Neural cell (in vitro differentiated cells): ENCODE data around the gene AFF1. TPM values are rescaled to one million over a fixed set of nuclear protein-coding genes. Genes with fewer than 3 reads are reported as not detected.

Experiments used
- H2AFZ ChIP-seq: fragments of 200-600, 300-800 bp; sonication (generic), shearing (Covaris generic); 2 replicates; pipeline ENCODE4 v1.6.0; 2014; ENCODE audit warnings: low read depth, mild to moderate bottlenecking, antibody characterized with exemption, low read length, moderate library complexity
- H3F3A ChIP-seq: fragments of 200-600 bp; shearing (Covaris generic); 2 replicates; pipeline ENCODE4 v1.6.1; 2016; ENCODE audit warnings: mild to moderate bottlenecking, moderate library complexity, mixed read lengths, antibody characterized with exemption, low read length; ENCODE audit not compliant: insufficient read depth, poor library complexity, severe bottlenecking
- H3K27ac ChIP-seq: fragments of 200-600, 300-800 bp; sonication (generic), shearing (Covaris generic); 2 replicates; pipeline ENCODE4 v1.5.1; 2014; ENCODE audit warnings: mild to moderate bottlenecking, low read length, moderate library complexity
- H3K27me3 ChIP-seq: fragments of 300-800, 200-600 bp; sonication (generic), shearing (Covaris generic); 2 replicates; pipeline ENCODE4 v1.6.0; 2014; ENCODE audit warnings: mild to moderate bottlenecking, low read depth, low read length, moderate library complexity; ENCODE audit not compliant: insufficient read depth
- H3K36me3 ChIP-seq: fragments of 300-800, 200-600 bp; sonication (generic), shearing (Covaris generic); 2 replicates; pipeline ENCODE4 v1.5.1; 2014; ENCODE audit warnings: mild to moderate bottlenecking, antibody characterized with exemption, low read length, moderate library complexity; ENCODE audit not compliant: insufficient read depth
- H3K4me2 ChIP-seq: fragments of 300-800, 200-600 bp; sonication (generic), shearing (Covaris generic); 2 replicates; pipeline ENCODE4 v1.6.0; 2014; ENCODE audit warnings: mild to moderate bottlenecking, low read length
- H3K4me3 ChIP-seq: fragments of 300-800, 200-600 bp; sonication (generic), shearing (Covaris generic); 2 replicates; pipeline ENCODE4 v1.5.1; 2014; ENCODE audit warnings: mild to moderate bottlenecking, low read length, moderate library complexity
- H3K79me2 ChIP-seq: fragments of 200-600 bp; shearing (Covaris generic); replicated peaks from 2 replicates; pipeline ENCODE4 v1.6.0; 2014; ENCODE audit warnings: mild to moderate bottlenecking, low read length, moderate library complexity; ENCODE audit not compliant: insufficient read depth
- H3K9ac ChIP-seq: fragments of 300-800, 200-600 bp; sonication (generic), shearing (Covaris generic); 2 replicates; pipeline ENCODE4 v1.6.1; 2016; ENCODE audit warnings: mild to moderate bottlenecking, low read length, mixed read lengths
- H3K9me2 ChIP-seq: fragments of 200-600 bp; shearing (Covaris generic); 2 replicates; pipeline ENCODE4 v1.6.1; 2016; ENCODE audit warnings: mild to moderate bottlenecking, low read length, mixed read lengths; ENCODE audit not compliant: insufficient read depth
- H3K9me3 ChIP-seq: fragments of 200-600, 300-800 bp; sonication (generic), shearing (Covaris generic); 2 replicates; pipeline ENCODE4 v1.6.1; 2016; ENCODE audit warnings: mild to moderate bottlenecking, mixed run types, low read length, moderate library complexity, mixed read lengths
- H4K20me1 ChIP-seq: fragments of 200-600 bp; shearing (Covaris generic); 2 replicates; pipeline ENCODE4 v1.6.1; 2016; ENCODE audit warnings: mild to moderate bottlenecking, mixed run types; ENCODE audit not compliant: insufficient read depth
- CTCF ChIP-seq: fragments of 450-650 bp; IDR thresholded peaks from 2 replicates; pipeline ENCODE4 v1.5.1; 2014; ENCODE audit warnings: antibody characterized with exemption, mild to moderate bottlenecking, moderate library complexity; ENCODE audit not compliant: poor library complexity, severe bottlenecking
- EP300 ChIP-seq: fragments of 450-650 bp; conservative IDR thresholded peaks from 2 replicates; pipeline ENCODE4 v1.6.1; 2014; ENCODE audit warnings: antibody characterized with exemption, mild to moderate bottlenecking, moderate library complexity; ENCODE audit not compliant: poor library complexity, severe bottlenecking
- EZH2 ChIP-seq: fragments of 200-600, 300-800 bp; shearing (Covaris generic), sonication (generic); IDR thresholded peaks from 2 replicates; pipeline ENCODE4 v1.6.1; 2014; ENCODE audit warnings: antibody characterized with exemption, low read length, borderline replicate concordance, mild to moderate bottlenecking; ENCODE audit not compliant: insufficient read depth, poor library complexity, severe bottlenecking
- MXI1 ChIP-seq: fragments of 450-650 bp; conservative IDR thresholded peaks from 2 replicates; pipeline ENCODE4 v1.6.1; 2014; ENCODE audit warnings: antibody characterized with exemption, mild to moderate bottlenecking; ENCODE audit not compliant: poor library complexity, severe bottlenecking
- POLR2AphosphoS5 ChIP-seq: IDR thresholded peaks from 2 replicates; pipeline ENCODE4 v1.6.1; 2012
- RAD21 ChIP-seq: fragments of 450-650 bp; conservative IDR thresholded peaks from 2 replicates; pipeline ENCODE4 v1.6.1; 2014; ENCODE audit warnings: antibody characterized with exemption, mild to moderate bottlenecking, moderate library complexity
- REST ChIP-seq: IDR thresholded peaks from 2 replicates; pipeline ENCODE4 v1.6.1; 2012; ENCODE audit warnings: borderline replicate concordance
- SMC3 ChIP-seq: fragments of 450-650 bp; conservative IDR thresholded peaks from 2 replicates; pipeline ENCODE4 v1.6.1; 2014; ENCODE audit warnings: antibody characterized with exemption, mild to moderate bottlenecking, moderate library complexity; ENCODE audit not compliant: poor library complexity
- TAF1 ChIP-seq: IDR thresholded peaks from 2 replicates; pipeline ENCODE4 v1.6.1; 2012; ENCODE audit warnings: low read depth
- polyA plus RNA-seq: library from polyadenylated mRNA; depleted of rRNA; stranded (reverse); fragments of >200 nt; gene quantifications from 2 replicates; pipeline ENCODE4 v1.2.3, GENCODE V29; 2014

AFF1 gene
- polyA plus RNA-seq, 1 donor from 2014 or later, result 0.63 TPM

- Histone ChIP-seq H3K36me3 (no peaks in the 10 kb centered on the region), H3K27me3 (no peaks in the 10 kb centered on the region), H3K27ac (no peak overlapping the region), H4K20me1 (no peaks in the 10 kb centered on the region), H3K79me2 (no peaks in the 10 kb centered on the region), H3K4me3 (no peak overlapping the region), H3K9ac (no peak overlapping the region), H3K9me3 (no peaks in the 10 kb centered on the region), H3K4me2 (no peak overlapping the region), H3F3A (no peaks in the 10 kb centered on the region), H3K9me2 (no peaks in the 10 kb centered on the region), H2AFZ (no peak overlapping the region)
- TF ChIP-seq TAF1 (no peak), POLR2AphosphoS5 (no peak), EP300 (no peak), MXI1 (no peak)
Observed at GRCh38 chr4:86990510-86990909, 55.7 kb downstream of the AFF1 start.

- Histone ChIP-seq H3K9me3 (no peaks in the 10 kb centered on the region), H3K4me3 (no peak overlapping the region), H3K9ac (no peak overlapping the region), H2AFZ (no peak overlapping the region), H3F3A (no peaks in the 10 kb centered on the region), H3K36me3 (no peaks in the 10 kb centered on the region), H3K79me2 (no peaks in the 10 kb centered on the region), H3K27me3 (no peaks in the 10 kb centered on the region), H3K4me2 (no peak overlapping the region), H3K27ac (no peak overlapping the region), H3K9me2 (no peaks in the 10 kb centered on the region), H4K20me1 (no peaks in the 10 kb centered on the region)
- TF ChIP-seq REST (no peak), POLR2AphosphoS5 (no peak), EZH2 (no peak), MXI1 (no peak)
Observed at GRCh38 chr4:86991994-86992393, 57.2 kb downstream of the AFF1 start.

GRCh38 chr4:86993909-86994681 lies 59.3 kb downstream of the AFF1 start:
- TF ChIP-seq EZH2 (no peak), RAD21 (no peak), POLR2AphosphoS5 (no peak), TAF1 (no peak), EP300 (no peak), MXI1 (no peak), SMC3 (no peak), CTCF (no peak), REST (no peak)
- no peak overlapping the region for H3K9ac ChIP-seq

More at GRCh38 chr4:86993909-86994681, 59.3 kb downstream of the AFF1 start:
- no peaks in the 10 kb centered on the region for H3K36me3 ChIP-seq
- no peak overlapping the region for H3K4me3 ChIP-seq
- no peak overlapping the region for H2AFZ ChIP-seq
- no peaks in the 10 kb centered on the region for H3K79me2 ChIP-seq
- H3K9me3 ChIP-seq, result no peaks in the 10 kb centered on the region
- H3K4me2 ChIP-seq, result no peak overlapping the region
- no peaks in the 10 kb centered on the region for H3F3A ChIP-seq
- no peaks in the 10 kb centered on the region for H3K9me2 ChIP-seq
- H4K20me1 ChIP-seq, result no peaks in the 10 kb centered on the region
- H3K27ac ChIP-seq, result no peak overlapping the region
- H3K27me3 ChIP-seq, result no peaks in the 10 kb centered on the region
